ENCODE results near the gene ITIH4.

DNA sequence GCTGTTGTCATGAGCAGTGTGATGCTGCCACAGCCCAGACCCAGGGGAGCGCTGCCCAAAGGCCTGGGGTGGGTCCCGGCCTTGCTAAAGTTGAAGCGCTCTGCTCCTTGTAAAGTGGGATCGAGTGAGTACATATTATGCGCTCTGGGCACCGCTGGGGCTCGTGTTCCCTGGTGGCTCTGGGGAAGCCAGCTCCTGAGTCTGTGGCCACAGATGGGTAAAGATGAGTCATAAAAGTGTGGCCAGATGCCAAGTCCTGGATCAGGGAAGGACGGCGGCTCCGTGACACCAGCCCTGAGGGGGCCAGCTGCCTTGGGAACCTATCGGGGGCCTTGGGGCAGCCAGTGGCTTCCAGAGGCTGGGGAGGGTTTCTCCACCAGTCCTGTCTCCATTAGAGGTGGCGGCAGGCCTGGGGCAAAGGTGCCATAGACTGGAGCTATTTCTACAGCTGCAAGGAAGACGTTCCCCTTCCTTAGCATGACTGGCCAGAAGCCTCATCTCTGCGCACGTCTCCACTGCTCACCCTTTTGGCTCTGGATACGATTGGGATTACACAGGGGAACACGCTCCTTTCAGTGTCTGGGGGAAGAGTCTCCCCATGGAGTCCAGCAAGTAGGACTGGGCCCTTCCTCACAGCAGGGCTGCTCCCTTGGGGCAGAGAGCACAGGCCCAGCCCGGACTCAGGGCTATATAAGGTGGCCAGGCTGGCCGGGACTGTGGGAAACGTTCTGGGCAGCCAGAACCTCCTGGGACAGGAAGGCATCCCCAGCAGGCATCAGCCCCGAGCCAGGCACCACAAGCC is 1.2 kb upstream of the ITIH4 start:
- TF ChIP-seq, protein P1, sequence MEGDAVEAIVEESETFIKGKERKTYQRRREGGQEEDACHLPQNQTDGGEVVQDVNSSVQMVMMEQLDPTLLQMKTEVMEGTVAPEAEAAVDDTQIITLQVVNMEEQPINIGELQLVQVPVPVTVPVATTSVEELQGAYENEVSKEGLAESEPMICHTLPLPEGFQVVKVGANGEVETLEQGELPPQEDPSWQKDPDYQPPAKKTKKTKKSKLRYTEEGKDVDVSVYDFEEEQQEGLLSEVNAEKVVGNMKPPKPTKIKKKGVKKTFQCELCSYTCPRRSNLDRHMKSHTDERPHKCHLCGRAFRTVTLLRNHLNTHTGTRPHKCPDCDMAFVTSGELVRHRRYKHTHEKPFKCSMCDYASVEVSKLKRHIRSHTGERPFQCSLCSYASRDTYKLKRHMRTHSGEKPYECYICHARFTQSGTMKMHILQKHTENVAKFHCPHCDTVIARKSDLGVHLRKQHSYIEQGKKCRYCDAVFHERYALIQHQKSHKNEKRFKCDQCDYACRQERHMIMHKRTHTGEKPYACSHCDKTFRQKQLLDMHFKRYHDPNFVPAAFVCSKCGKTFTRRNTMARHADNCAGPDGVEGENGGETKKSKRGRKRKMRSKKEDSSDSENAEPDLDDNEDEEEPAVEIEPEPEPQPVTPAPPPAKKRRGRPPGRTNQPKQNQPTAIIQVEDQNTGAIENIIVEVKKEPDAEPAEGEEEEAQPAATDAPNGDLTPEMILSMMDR (IDR thresholded peaks at IDR 0.05 in 2 of 3, conservative IDR thresholded peaks at IDR 0.05 in 1 of 3; ENCODE audit: control insufficient read depth in 2 of 3, extremely low read depth in 1 of 3, insufficient read depth in 1 of 3, low read depth in 3 of 3, low read length in 3 of 3): no peak
- no peak for TF ChIP-seq KDM1A (IDR thresholded peaks at IDR 0.05; ENCODE audit: borderline replicate concordance)

Data from GM12878 (cell line).